Neural cell (in vitro differentiated cells): ENCODE measurements around the gene HOATZ.

ENCODE experiments used
- EP300 ChIP-seq: fragments of 450-650 bp; conservative IDR thresholded peaks from 2 replicates; pipeline ENCODE4 v1.6.1; 2014; ENCODE audit warnings: antibody characterized with exemption, mild to moderate bottlenecking, moderate library complexity; ENCODE audit not compliant: poor library complexity, severe bottlenecking
- EZH2 ChIP-seq: fragments of 200-600, 300-800 bp; shearing (Covaris generic), sonication (generic); IDR thresholded peaks from 2 replicates; pipeline ENCODE4 v1.6.1; 2014; ENCODE audit warnings: antibody characterized with exemption, low read length, borderline replicate concordance, mild to moderate bottlenecking; ENCODE audit not compliant: insufficient read depth, poor library complexity, severe bottlenecking
- POLR2AphosphoS5 ChIP-seq: IDR thresholded peaks from 2 replicates; pipeline ENCODE4 v1.6.1; 2012
- RAD21 ChIP-seq: fragments of 450-650 bp; conservative IDR thresholded peaks from 2 replicates; pipeline ENCODE4 v1.6.1; 2014; ENCODE audit warnings: antibody characterized with exemption, mild to moderate bottlenecking, moderate library complexity
- TF ChIP-seq, protein P1 (sequence below): fragments of 450-650 bp; IDR thresholded peaks from 2 replicates; pipeline ENCODE4 v1.5.1; 2014; ENCODE audit warnings: antibody characterized with exemption, mild to moderate bottlenecking, moderate library complexity; ENCODE audit not compliant: poor library complexity, severe bottlenecking
- TF ChIP-seq, protein P2 (sequence below): IDR thresholded peaks from 2 replicates; pipeline ENCODE4 v1.6.1; 2012; ENCODE audit warnings: borderline replicate concordance

DNA sequence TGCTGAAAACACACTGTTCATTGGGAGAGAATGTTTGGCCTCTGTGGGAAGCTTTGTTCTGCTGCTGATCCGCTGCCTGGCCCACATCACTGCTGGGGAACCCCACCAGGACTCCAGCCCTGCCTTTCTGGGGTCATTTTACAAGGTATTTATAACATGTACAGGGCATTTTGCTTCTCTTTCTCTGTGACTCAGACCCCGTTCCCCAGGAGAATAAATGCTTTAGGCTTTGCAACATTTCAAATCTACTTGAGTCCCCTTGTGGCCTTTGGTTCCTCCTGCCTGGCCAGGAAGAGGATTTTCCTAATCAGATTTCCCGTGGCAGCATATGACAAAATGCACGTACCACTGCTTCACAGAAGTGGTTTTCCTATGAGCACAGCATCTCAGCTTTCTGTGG lies 45.4 kb upstream of the HOATZ start:
- TF ChIP-seq, protein P1, sequence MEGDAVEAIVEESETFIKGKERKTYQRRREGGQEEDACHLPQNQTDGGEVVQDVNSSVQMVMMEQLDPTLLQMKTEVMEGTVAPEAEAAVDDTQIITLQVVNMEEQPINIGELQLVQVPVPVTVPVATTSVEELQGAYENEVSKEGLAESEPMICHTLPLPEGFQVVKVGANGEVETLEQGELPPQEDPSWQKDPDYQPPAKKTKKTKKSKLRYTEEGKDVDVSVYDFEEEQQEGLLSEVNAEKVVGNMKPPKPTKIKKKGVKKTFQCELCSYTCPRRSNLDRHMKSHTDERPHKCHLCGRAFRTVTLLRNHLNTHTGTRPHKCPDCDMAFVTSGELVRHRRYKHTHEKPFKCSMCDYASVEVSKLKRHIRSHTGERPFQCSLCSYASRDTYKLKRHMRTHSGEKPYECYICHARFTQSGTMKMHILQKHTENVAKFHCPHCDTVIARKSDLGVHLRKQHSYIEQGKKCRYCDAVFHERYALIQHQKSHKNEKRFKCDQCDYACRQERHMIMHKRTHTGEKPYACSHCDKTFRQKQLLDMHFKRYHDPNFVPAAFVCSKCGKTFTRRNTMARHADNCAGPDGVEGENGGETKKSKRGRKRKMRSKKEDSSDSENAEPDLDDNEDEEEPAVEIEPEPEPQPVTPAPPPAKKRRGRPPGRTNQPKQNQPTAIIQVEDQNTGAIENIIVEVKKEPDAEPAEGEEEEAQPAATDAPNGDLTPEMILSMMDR = no peak
- TF ChIP-seq, protein P2, sequence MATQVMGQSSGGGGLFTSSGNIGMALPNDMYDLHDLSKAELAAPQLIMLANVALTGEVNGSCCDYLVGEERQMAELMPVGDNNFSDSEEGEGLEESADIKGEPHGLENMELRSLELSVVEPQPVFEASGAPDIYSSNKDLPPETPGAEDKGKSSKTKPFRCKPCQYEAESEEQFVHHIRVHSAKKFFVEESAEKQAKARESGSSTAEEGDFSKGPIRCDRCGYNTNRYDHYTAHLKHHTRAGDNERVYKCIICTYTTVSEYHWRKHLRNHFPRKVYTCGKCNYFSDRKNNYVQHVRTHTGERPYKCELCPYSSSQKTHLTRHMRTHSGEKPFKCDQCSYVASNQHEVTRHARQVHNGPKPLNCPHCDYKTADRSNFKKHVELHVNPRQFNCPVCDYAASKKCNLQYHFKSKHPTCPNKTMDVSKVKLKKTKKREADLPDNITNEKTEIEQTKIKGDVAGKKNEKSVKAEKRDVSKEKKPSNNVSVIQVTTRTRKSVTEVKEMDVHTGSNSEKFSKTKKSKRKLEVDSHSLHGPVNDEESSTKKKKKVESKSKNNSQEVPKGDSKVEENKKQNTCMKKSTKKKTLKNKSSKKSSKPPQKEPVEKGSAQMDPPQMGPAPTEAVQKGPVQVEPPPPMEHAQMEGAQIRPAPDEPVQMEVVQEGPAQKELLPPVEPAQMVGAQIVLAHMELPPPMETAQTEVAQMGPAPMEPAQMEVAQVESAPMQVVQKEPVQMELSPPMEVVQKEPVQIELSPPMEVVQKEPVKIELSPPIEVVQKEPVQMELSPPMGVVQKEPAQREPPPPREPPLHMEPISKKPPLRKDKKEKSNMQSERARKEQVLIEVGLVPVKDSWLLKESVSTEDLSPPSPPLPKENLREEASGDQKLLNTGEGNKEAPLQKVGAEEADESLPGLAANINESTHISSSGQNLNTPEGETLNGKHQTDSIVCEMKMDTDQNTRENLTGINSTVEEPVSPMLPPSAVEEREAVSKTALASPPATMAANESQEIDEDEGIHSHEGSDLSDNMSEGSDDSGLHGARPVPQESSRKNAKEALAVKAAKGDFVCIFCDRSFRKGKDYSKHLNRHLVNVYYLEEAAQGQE = no peak
- TF ChIP-seq EZH2 = no peak
- no peak for TF ChIP-seq RAD21
- TF ChIP-seq EP300 = no peak
- no peak for TF ChIP-seq POLR2AphosphoS5
